ENCODE measurements around the gene C11orf71. TPM values are rescaled to one million over a fixed set of nuclear protein-coding genes. Genes with fewer than 3 reads are reported as not detected.

C11orf71 gene
- polyA plus RNA-seq (2013, experiment 1 of 2; ENCODE audit: insufficient read length): 1.3 TPM
- polyA plus RNA-seq (2013, experiment 2 of 2; ENCODE audit: insufficient read length): 1.9 TPM

- DNase-seq: peak; percentile 99
Observed at GRCh38 chr11:114400216-114400914, at the start of gene C11orf71, which contains the start of gene RBM7. TSS of gene C11orf71 (minus strand) at chr11:114400511. CDS start at chr11:114400331, 180 bp downstream. TSS of gene RBM7 (plus strand) at chr11:114400666. CDS start at chr11:114400672, 6 bp downstream.

- no peak for DNase-seq
Observed at GRCh38 chr11:114449845-114450244, 49.5 kb upstream of the C11orf71 start.

- DNase-seq: no peak
Observed at GRCh38 chr11:114448749-114449482, 48.6 kb upstream of the C11orf71 start.

GRCh38 chr11:114447892-114448291, 47.6 kb upstream of the C11orf71 start:
- DNase-seq: peak; percentile 91

GRCh38 chr11:114447444-114447843, 47.1 kb upstream of the C11orf71 start:
- no peak for DNase-seq

- no peak for DNase-seq
Observed at GRCh38 chr11:114442536-114442935, 42.2 kb upstream of the C11orf71 start.

- DNase-seq: no peak
Observed at GRCh38 chr11:114441921-114442320, 41.6 kb upstream of the C11orf71 start.

GRCh38 chr11:114440971-114441763, 40.9 kb upstream of the C11orf71 start:
- no peak for DNase-seq

- peak; percentile 8 for DNase-seq
Observed at GRCh38 chr11:114440121-114440860, 40.0 kb upstream of the C11orf71 start.

GRCh38 chr11:114439229-114440120, 39.2 kb upstream of the C11orf71 start, which contains the start of gene REXO2:
TSS of gene REXO2 (plus strand) at chr11:114439467. CDS start at chr11:114439529, 62 bp downstream.
- peak; percentile 95 for DNase-seq

GRCh38 chr11:114438303-114438702, 38.0 kb upstream of the C11orf71 start:
- no peak for DNase-seq

- no peak for DNase-seq
Observed at GRCh38 chr11:114433376-114433775, 33.1 kb upstream of the C11orf71 start.

GRCh38 chr11:114432893-114433292, 32.6 kb upstream of the C11orf71 start:
- no peak for DNase-seq

GRCh38 chr11:114430290-114430689, 30.0 kb upstream of the C11orf71 start:
- DNase-seq: no peak

- no peak for DNase-seq
Observed at GRCh38 chr11:114426280-114426679, 26.0 kb upstream of the C11orf71 start.

GRCh38 chr11:114416441-114416961, 16.2 kb upstream of the C11orf71 start:
- peak; percentile 72 for DNase-seq

- DNase-seq: no peak
Observed at GRCh38 chr11:114413958-114414357, 13.6 kb upstream of the C11orf71 start.

GRCh38 chr11:114412946-114413345, 12.6 kb upstream of the C11orf71 start:
- DNase-seq: no peak

- no peak for DNase-seq
Observed at GRCh38 chr11:114401311-114401710, 1.0 kb upstream of the C11orf71 start.

- DNase-seq: no peak
Observed at GRCh38 chr11:114400915-114401223, 558 bp upstream of the C11orf71 start.

All from fibroblast of skin of scalp (primary cell).